Placental pericyte (primary cell): Measurements from ENCODE around the gene CYSLTR1. TPM values are rescaled to one million over a fixed set of nuclear protein-coding genes. Genes with fewer than 3 reads are reported as not detected.

ENCODE experiments used
- total RNA-seq: library from RNA; depleted of rRNA; stranded (reverse); fragments of >200 nt; gene quantifications from 2 replicates; pipeline ENCODE4 v1.2.3, GENCODE V29; 2012

Gene CYSLTR1
- 0.29 TPM in 1 of 2 replicates, not detected in the other for total RNA-seq

GRCh38 chrX:78327370-78328086 lies at the start of gene CYSLTR1:
Gene CYSLTR1, minus strand, starts transcription at chrX:78327611. Its CDS starts 53,865 bp downstream, at chrX:78273746.

Other genes starting within 250 kb of the CYSLTR1 start
- 251 and 331 TPM in 2 replicates for gene PGK1, start 223.4 kb downstream of the CYSLTR1 start, total RNA-seq
- 25.4 and 33.2 TPM in 2 replicates for gene TAF9B, start 188.0 kb downstream of the CYSLTR1 start, total RNA-seq